HG02943 (cell line): ENCODE measurements around the gene EMSY.

Experiments used
- ATAC-seq: cut with Tn5 transposase; IDR thresholded peaks from one replicate; pipeline ENCODE4 v1.9.1; 2021; ENCODE audit warnings: mild to moderate bottlenecking, low read depth, moderate library complexity; ENCODE audit not compliant: unreplicated experiment

Gene EMSY

DNA sequence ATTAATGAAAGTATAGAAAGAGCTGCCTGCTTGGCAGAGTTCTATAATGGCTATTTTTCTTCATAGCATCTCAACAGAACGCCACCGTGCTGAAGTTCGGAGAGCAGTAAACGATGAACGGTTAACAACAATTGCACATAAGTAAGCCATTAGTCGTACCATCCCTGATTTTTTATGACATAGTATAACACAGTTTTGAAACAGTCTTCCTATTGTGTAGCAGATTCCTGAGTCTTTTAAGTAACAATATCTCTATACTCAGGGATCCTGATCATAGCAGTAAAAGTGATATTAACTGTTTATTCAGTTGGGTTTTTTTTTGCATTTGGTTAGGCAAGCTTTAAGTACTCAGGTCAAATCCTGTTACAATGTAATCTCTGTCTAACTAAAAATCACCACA is 8.4 kb downstream of the EMSY start:
- ATAC-seq = no peak

DNA sequence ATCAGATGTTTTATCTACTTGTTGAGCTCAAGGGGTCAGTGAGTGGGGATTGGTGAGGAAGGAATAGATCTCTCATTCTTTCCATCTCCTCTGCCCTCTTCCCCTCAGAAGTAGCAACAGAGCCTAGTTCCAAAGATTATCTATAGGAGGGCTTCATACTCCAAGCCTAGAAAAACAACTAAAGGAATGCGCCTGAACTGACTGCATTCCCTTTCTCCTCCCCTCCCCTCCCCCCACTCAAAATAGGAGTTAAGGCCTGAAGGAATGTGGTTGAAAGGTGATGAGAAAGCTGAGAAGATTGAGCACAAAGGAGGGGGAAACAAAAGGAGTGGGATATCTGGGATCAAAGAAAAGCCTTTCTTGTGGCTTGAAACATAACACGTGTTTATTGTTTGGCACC is 10.5 kb downstream of the EMSY start:
- ATAC-seq = no peak

DNA sequence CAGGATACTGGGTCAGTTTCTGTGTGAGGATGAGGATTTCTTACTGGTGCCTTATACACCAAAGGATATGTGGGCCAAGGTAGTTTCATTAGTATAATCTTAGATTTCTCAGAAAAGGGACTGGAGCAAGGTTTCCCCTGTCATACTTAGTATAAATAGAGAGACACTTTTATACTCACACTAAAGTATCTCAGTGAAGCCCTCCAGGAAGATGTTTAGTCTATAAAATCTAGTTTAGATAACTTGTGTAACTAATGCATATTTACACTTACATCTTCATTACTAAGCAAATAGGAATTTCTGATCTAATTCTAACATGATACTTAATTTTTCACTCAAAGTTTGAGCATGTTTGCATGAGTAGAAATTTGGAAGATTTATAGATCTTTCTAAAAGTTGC is 11.1 kb downstream of the EMSY start:
- ATAC-seq = no peak

DNA sequence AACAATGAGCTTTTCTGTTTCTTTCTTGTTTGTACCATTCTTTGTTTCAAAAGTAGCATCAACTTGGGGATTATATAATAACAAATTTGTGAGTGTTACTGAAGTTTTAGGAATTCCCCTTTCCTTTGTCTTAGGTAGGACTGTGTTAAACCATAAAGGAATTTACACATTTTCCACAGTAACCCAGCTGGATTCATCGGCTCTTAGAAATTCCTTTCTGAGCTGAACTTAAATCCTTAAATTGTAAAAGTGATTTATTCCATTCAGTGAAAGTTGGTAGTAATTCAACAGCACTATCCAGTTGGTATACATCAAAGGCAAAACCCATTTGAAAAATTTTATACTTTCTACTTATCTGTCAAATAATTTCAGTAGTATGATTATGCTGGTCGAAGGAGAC is 11.8 kb downstream of the EMSY start:
- ATAC-seq = no peak

DNA sequence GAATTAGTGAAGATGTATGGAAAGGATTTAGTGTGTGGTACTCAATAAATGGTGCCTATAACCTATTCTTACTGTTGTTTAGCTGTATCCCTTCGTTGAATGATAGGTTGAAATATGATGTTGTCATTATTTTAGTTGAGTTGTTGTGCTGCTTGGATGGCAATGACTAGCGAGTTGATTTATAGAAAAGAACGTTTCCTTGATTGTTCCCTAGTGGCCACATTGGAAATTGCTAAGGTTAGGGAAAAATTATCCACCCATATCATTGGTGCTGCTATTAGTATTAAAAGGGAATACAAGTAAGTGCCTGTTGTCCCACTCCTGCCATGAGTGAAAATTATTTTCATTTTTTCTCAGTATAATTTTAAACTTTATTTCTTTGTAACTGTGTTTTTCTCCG is 14.5 kb downstream of the EMSY start:
- ATAC-seq = no peak

DNA sequence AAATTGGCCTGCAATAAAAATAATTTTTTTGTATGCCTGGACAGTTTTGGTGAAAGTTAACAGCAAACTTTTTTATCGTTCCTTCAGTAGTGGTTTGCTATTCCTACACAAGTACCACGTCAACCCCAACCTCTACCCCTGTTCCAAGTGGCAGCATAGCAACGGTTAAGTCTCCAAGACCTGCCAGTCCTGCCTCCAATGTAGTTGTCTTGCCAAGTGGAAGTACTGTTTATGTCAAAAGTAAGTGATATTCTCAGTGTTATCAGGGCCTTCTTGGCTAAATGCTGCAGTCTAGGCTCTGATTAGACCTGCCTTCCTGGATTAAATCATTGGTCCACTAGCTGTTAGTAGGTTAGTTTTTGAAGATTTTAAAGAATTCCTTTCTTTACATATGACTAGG is 15.0 kb downstream of the EMSY start:
- ATAC-seq = no peak

DNA sequence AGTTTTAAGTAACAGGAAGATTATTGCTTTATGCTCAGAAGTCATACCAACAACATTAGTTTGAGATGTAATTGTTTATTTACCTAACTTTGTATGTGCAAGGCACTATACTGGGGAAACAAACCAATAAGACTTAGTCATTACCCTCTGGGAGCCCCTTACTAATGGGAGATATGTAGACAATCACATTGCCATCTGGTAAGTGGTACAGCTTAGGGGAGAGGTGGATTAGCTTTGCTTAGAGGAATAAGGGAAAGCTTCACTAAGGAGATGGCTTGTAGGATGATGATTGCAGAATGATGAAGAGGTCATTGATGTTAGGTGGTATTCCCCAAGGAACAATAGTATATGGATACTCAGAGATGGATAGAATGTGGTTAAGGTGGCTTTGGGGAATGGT is 17.5 kb downstream of the EMSY start:
- ATAC-seq = no peak

DNA sequence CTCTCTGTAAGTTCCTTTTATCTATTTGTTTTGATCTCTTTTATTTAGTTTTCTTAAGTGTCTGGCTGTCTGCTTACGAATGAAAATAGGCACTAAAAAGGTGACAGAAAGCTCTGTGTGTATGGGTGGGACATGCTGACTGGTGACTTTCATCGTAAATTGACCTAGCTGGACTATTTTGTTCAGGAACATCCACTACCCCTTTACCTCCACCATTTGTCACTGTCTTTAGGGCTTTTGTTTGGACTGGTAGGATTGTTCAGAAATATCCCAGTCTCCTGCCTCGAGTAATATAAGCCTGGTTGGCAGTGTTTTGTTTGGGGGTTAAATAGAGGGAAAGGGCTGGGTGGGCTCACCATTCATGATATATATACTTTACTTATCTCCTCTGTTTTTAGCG is 20.9 kb downstream of the EMSY start:
- no peak for ATAC-seq

DNA sequence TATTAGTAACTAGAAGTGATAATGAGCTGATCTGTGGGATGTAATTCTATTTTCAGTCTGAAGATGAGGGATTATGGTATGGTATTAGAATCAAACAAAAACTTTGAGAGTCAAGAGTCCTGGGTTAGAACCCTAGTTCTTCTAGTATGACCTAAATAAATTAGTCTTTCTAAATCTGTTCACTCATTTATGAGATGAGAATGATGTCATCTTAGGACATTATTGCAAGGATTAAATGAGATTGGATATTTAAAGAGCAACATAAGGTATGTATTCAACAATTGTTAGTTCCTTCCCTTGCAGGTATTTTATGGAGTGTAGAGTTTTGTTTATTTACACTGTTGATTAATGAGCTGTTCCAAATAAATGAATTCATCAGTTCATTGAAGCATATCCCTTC is 21.8 kb downstream of the EMSY start:
- no peak for ATAC-seq

DNA sequence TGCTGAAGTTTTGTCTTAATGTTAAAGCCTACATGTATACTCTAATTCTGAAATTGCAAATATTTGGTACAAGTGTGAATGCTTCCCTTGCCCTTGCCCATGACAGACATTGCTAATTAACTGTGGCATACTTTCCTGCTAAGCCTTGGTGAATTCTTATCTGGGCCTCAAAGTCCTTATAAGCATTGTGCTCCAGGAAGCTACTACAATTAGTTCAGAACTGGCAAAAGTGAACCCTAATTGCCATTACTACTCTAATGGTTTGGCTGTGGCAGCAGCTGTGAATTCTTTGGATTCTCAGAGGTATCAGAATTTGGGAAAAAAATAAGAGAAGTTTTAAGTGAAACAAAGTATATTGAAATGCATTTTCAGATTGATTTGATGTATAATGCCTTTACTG is 24.3 kb downstream of the EMSY start:
- no peak for ATAC-seq

DNA sequence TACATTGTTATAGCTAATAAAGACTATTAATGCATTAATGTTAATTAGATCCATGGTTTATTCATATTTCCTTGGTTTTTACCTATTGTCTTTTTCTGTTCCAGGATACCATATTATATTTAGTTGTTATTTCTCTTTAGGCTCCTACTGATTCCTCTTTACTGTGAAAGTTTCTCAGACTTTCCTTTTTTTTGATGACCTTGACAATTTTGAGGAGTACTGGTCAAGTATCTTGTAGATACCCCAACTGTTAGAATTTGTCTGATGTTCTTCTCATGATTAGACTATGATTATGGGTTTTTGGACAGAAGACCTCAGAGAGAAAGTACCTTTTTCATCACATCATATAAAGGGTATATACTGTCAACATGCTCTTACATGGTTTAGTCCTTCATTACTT is 26.6 kb downstream of the EMSY start:
- no peak for ATAC-seq

DNA sequence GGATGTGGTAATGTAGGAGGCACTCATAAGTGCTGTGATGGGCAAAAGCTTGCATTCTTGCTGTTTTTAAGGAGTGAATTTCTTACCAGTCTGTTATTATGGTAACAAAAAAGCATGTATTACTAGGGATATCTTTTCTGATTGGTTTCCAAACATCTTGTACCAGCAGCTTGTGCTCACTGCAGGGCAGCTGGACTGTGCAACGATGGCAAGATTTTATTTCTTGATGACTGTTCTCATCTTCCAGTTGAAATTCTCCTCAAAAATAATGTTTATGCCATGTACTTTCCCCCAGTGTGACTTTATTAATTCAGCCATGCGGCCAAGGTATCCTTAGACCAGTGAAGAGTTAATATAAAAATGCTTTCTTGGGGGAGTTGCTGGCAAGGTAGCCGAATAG is 35.4 kb downstream of the EMSY start:
- no peak for ATAC-seq

DNA sequence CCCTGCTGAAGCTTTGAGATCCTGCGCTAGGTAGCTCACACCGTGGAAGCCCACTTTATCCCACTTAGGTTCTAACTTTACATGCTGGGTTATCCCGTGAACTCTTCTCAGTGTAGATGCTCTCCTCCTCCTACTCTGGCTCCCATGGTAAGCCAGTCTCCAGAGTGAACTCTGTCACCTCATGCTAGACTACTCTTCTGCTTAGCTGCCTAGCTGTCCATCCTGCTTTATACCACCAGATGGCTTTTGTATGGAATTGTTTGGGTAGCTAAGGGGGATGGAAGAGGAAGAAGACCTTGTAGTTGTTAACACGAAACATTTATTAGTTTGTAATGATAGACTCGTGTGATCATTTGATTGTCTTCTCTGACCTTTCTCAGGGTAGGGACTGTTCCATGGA is 46.8 kb downstream of the EMSY start:
- ATAC-seq = no peak

DNA sequence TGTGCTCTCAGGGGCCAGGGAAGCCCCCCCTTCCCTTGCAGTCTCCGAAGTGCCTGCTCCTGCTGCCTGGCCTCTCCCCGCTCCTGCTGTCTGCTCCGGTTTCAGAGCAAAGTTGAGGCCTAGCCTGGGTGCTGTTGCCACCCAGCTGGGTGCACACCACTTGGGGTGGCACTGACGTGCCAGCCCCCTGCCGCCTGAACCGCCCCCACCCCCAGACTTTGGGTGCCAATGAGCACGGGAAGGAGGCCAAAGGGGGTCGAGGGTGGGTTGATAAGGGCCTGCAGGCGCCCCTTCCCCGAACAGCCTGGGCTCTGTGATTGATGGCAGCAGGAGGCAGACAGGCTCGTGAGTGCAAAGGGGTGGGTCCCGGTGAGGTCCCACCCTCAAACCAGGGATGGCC is 48.2 kb downstream of the EMSY start:
- ATAC-seq = no peak

DNA sequence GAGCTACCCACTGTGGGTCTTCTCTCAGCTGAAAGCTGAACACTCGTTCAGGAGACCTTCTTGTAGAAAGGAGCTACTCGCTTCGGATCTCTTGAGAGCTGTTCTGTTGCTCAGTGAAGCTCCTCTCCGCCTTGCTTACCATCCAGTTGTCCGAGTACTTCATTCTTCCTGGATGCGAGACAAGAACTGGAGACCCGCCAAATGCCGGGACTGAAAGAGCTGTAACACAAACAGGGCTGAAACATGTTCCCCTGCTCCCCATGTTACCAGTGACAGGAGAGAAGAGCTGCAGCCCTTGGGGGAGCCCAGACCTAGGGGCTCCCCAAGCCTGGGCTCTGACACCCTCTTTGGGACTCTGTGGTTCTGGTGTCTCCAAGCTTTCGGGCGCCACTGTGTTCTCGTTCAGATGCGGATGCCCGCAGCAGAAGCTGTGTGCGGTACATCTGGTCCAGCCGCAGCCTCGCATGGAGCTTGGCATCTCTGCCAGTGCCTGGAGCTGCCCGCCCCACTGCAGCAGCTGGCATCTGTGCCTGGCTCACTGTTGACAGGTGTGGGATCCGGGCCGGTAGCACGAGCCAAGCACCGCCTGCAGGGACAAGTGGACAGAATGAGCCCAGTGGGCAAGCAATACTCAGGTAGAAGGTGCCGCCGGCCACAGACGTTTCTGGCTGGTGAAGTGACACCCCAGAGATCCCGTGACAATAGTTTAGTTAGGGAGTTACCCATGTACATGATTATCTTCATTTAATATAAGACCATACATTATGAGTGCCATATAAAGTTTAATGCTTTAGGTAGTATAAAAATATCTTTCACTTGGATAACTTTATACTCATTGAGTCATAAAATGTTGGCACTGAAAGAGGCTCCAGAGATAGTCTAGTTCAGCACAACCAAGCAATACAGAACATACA is 49.1 kb downstream of the EMSY start:
- no peak for ATAC-seq

DNA sequence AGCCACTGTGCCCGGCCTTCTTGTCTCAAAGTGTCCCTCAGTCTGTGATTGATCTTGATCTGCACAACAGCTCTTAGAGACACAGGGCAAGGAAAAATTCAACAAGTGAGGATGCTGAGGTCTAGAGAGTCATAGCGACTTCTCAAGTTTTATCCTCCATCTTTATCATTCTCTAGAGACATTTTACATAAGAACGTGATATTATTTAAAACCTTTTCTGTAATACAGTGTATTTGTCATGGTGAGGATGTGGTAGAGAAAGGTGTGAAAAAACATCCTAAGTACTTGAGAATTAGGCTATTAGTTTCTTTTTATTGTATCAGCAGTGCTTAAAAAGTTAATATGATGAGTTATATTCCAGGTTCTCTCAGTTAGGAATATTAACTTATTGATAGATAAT is 50.2 kb downstream of the EMSY start:
- no peak for ATAC-seq

DNA sequence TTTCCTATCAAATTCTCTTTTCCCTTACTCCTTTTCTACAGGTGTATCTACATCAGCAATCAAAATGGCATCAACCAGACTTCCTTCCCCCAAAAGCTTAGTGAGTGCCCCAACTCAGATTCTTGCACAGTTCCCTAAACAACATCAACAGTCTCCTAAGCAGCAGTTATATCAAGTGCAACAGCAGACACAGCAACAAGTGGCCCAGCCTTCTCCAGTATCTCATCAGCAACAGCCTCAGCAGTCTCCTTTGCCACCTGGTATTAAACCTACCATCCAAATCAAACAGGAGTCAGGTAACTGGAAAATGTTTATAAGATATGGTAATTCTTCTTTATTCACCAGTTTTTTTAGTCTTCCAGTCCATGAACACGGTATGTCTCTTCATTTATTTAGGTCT is 51.4 kb downstream of the EMSY start:
- no peak for ATAC-seq

DNA sequence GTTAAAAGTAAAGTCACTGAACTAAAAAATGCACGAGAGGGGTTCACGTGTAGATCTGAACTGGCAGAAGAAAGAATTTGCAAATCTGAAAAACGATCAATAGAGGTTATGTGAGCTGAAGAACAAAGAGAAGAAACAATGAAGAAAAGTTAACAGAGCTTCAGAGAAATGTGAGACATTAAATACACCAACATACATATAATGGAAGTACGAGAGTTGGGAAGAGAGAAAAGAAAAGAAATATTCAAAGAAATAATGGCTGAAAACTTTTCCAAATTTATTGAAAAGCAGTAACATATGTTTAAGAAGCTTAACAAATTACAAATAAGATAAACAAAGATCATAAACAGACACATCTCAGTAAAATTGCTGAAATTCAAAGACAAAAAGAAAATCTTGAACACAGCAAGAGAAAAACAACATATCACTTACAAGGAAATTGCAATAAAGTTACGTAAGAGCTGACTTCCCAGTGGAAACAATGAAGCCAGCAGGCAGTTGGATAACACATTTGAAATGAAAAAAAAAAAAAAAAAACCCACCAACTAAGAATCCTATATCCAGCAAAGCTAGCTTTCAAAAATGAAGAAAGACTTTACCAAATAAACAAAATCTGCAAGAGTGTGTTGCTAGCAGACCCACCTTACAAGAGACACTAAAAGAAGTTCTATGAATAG is 56.8 kb downstream of the EMSY start:
- ATAC-seq = no peak

DNA sequence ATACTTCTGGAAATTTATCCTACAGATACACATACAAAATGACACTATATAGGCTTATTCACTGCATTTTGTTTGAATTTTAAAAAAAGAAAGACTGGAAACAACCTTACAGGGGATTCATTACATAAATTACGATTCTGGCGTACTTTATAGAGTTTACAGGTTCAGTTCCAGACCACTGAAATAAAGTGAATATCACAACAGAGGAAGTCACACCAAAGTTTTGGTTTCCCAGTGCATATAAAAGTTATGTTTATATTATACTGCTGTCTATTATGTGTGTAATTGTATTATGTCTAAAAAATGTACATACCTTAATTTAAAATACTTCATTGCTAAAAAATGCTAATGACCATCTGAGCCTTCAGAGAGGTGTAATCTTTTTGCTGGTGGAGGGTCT is 62.0 kb downstream of the EMSY start:
- no peak for ATAC-seq

DNA sequence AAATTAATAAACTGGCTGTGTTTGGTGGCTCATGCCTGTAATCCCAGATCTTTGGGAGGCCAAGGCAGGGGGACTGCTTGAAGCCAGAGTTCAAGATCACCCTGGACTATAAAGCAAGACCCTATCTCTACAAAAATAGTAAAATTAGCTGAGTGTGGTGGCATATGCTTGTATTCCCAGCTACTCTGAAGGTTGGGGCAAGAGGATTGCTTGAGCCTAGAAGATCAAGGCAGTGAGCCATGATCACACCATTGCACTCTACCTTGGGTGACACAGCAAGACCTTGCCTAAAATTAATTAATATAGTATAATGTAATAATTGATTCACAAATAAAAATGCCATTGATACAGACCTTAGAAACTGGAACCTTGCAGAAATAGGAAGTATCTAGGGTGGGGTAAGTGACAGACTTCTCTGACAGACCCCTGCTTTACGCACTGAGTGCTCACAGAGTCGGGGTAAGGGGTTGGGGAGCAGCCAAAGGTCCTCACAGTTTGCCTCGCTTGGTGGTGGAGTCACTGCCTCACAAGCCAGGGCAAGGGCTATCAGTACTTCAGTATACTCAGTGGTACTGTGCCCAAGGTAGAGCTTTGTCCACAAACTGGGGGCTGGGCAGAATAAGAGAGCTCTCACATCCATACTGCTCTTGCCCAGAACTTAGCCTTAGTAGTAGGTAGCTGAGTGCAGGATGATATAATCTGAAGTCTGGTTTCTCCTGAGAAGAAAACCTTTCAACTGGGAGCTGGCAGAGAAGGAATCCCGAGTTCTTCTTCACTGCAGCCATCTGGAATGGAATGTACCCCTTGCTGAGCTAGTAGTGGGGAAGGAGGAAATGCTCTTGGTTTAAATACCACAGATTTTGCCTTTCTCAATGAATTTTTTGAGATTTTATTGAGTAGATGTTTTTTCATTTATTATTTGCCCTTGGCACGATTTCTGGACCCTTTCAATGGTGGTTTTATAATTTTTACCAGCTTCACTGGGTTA is 65.5 kb downstream of the EMSY start:
- no peak for ATAC-seq
